Measurements from ENCODE around the gene SRPK2.

Gene SRPK2

GRCh38 chr7:105230486-105230885 is 158.2 kb downstream of the SRPK2 start:
- Mint-ChIP-seq H3K27me3 (ENCODE audit: low read depth, poor library complexity) (no peaks in the 10 kb centered on the region), H3K4me3 (no peak overlapping the region), H3K27ac (no peak overlapping the region), H3K4me1 (peaks cover 16% of the 10 kb centered on the region), H3K9me3 (peaks cover 14% of the 10 kb centered on the region), H3K36me3 (ENCODE audit: low read depth) (peaks cover 27% of the 10 kb centered on the region)
- no peak for TF ChIP-seq CTCF (IDR thresholded peaks at IDR 0.05)
- DNase-seq: no peak

GRCh38 chr7:105229641-105230040 is 159.1 kb downstream of the SRPK2 start:
- no peak overlapping the region for H3K4me3 Mint-ChIP-seq
- no peaks in the 10 kb centered on the region for H3K27me3 Mint-ChIP-seq (ENCODE audit: low read depth, poor library complexity)
- TF ChIP-seq CTCF (IDR thresholded peaks at IDR 0.05): no peak
- peaks cover 27% of the 10 kb centered on the region for H3K36me3 Mint-ChIP-seq (ENCODE audit: low read depth)
- peaks cover 24% of the 10 kb centered on the region for H3K4me1 Mint-ChIP-seq
- DNase-seq: no peak
- H3K9me3 Mint-ChIP-seq: peaks cover 14% of the 10 kb centered on the region
- peak overlapping the region; percentile 81 for H3K27ac Mint-ChIP-seq

GRCh38 chr7:105228555-105228954 is 160.2 kb downstream of the SRPK2 start:
- H3K27ac Mint-ChIP-seq: peak overlapping the region; percentile 42
- H3K4me1 Mint-ChIP-seq: peaks cover 26% of the 10 kb centered on the region
- no peak for TF ChIP-seq CTCF (IDR thresholded peaks at IDR 0.05)
- peaks cover 14% of the 10 kb centered on the region for H3K9me3 Mint-ChIP-seq
- peak overlapping the region; percentile 8 for H3K4me3 Mint-ChIP-seq
- H3K27me3 Mint-ChIP-seq (ENCODE audit: low read depth, poor library complexity): no peaks in the 10 kb centered on the region
- H3K36me3 Mint-ChIP-seq (ENCODE audit: low read depth): peaks cover 27% of the 10 kb centered on the region
- peak; percentile 9 for DNase-seq

GRCh38 chr7:105227391-105227790 is 161.3 kb downstream of the SRPK2 start:
- TF ChIP-seq CTCF (IDR thresholded peaks at IDR 0.05): no peak
- Mint-ChIP-seq H3K9me3 (peaks cover 14% of the 10 kb centered on the region), H3K4me3 (no peak overlapping the region), H3K27me3 (ENCODE audit: low read depth, poor library complexity) (no peaks in the 10 kb centered on the region), H3K27ac (no peak overlapping the region), H3K36me3 (ENCODE audit: low read depth) (peaks cover 27% of the 10 kb centered on the region), H3K4me1 (peaks cover 35% of the 10 kb centered on the region)
- DNase-seq: no peak

GRCh38 chr7:105224884-105225651 is 163.7 kb downstream of the SRPK2 start:
- H3K9me3 Mint-ChIP-seq: peaks cover 14% of the 10 kb centered on the region
- no peak for TF ChIP-seq CTCF (IDR thresholded peaks at IDR 0.05)
- peaks cover 38% of the 10 kb centered on the region for H3K4me1 Mint-ChIP-seq
- H3K4me3 Mint-ChIP-seq: no peak overlapping the region
- DNase-seq: no peak
- peaks cover 3% of the 10 kb centered on the region for H3K27me3 Mint-ChIP-seq (ENCODE audit: low read depth, poor library complexity)
- peaks cover 20% of the 10 kb centered on the region for H3K36me3 Mint-ChIP-seq (ENCODE audit: low read depth)
- H3K27ac Mint-ChIP-seq: peak overlapping the region; percentile 75

- peaks cover 11% of the 10 kb centered on the region for H3K36me3 Mint-ChIP-seq (ENCODE audit: low read depth)
- no peak for TF ChIP-seq CTCF (IDR thresholded peaks at IDR 0.05)
- no peak overlapping the region for H3K27ac Mint-ChIP-seq
Observed at GRCh38 chr7:105222953-105223352, 165.8 kb downstream of the SRPK2 start.

More at GRCh38 chr7:105222953-105223352, 165.8 kb downstream of the SRPK2 start:
- H3K4me3 Mint-ChIP-seq: no peak overlapping the region
- no peak for DNase-seq
- peaks cover 11% of the 10 kb centered on the region for H3K9me3 Mint-ChIP-seq
- H3K4me1 Mint-ChIP-seq: peaks cover 37% of the 10 kb centered on the region
- peaks cover 3% of the 10 kb centered on the region for H3K27me3 Mint-ChIP-seq (ENCODE audit: low read depth, poor library complexity)
